Calu3 (cell line): ENCODE results near the gene FAM177A1. TPM values are rescaled to one million over a fixed set of nuclear protein-coding genes. Genes with fewer than 3 reads are reported as not detected.
"Not testable (repeated sequence)": the region's sequence is repeated elsewhere in the genome, so short reads cannot be mapped to it uniquely, and the experiment has no call there.

Experiments
- BruUV-seq: library from RNA; stranded (reverse); fragments of 400-500 nt; replicated peaks from 2 replicates; lab custom pipeline; 2021; lab: Mats Ljungman, UMichigan
- CTCF ChIA-PET: fragments of 300-600 bp; sonication (Branson Sonifier 250); formaldehyde crosslinking; loops from one replicate; lab custom pipeline; 2022; ENCODE audit warnings: antibody characterized with exemption; lab: Charles Lee
- DNase-seq: peaks from one replicate; pipeline ENCODE4 v3.0.0; 2022
- H3K27ac Mint-ChIP-seq: one replicate; pipeline ENCODE4 v1.8.0; 2022; ENCODE audit warnings: mixed read lengths; ENCODE audit not compliant: unreplicated experiment
- H3K27me3 Mint-ChIP-seq: one replicate; pipeline ENCODE4 v1.8.0; 2022; ENCODE audit warnings: mixed read lengths; ENCODE audit not compliant: unreplicated experiment
- H3K36me3 Mint-ChIP-seq: one replicate; pipeline ENCODE4 v1.8.0; 2022; ENCODE audit warnings: mild to moderate bottlenecking, moderate library complexity, mixed read lengths; ENCODE audit not compliant: insufficient read depth, unreplicated experiment
- H3K4me1 Mint-ChIP-seq: one replicate; pipeline ENCODE4 v1.8.0; 2022; ENCODE audit warnings: mild to moderate bottlenecking, low read depth, mixed read lengths; ENCODE audit not compliant: unreplicated experiment
- H3K4me3 Mint-ChIP-seq: one replicate; pipeline ENCODE4 v1.8.0; 2022; ENCODE audit warnings: mild to moderate bottlenecking, low read depth, moderate library complexity, mixed read lengths; ENCODE audit not compliant: unreplicated experiment
- H3K9me3 Mint-ChIP-seq: one replicate; pipeline ENCODE4 v1.8.0; 2022; ENCODE audit warnings: low read depth, mixed read lengths; ENCODE audit not compliant: unreplicated experiment
- intact Hi-C: fragments of 100-400 bp; cut with micrococcal nuclease; formaldehyde crosslinking; loops from one replicate; pipeline ENCODE4 v1.10.0; 2022; ENCODE audit not compliant: unreplicated experiment
- total RNA-seq: library from RNA; stranded (reverse); gene quantifications from 2 replicates; pipeline ENCODE4 v1.2.3, GENCODE V29; 2022
- TF ChIP-seq, protein P1 (sequence below): fragments of 200-600 bp; IDR thresholded peaks from one replicate; pipeline ENCODE4 v1.8.0; 2022; ENCODE audit warnings: antibody characterized with exemption; ENCODE audit not compliant: unreplicated experiment

FAM177A1 gene
- total RNA-seq, 1 experiment from 2014 or later = 48.4 TPM

DNA sequence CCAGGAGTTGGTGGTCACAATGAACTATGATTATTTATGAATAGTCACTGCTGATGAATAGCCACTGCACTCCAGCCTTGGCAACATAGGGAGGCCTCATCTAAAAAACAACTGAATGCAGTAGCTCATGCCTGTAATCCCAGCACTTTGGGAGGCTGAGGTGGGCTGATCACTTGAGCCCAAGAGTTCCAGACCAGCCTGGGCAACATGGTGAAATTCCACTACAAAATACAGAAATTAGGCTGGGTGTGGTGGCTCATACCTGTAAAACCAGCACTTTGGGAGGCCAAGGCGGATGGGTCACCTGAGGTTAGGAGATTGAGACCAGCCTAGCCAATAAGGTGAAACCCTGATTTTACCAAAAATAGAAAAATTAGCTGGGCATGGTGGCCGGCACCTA is 13.5 kb upstream of the FAM177A1 start:
- CTCF ChIA-PET = no interaction called here
- BruUV-seq = no TSS peak
- no peaks in the 10 kb centered on the region for H3K4me1 Mint-ChIP-seq
- intact Hi-C loops = no loop called here
- H3K9me3 Mint-ChIP-seq = peaks cover 3% of the 10 kb centered on the region
- DNase-seq = no peak
- peaks cover 9% of the 10 kb centered on the region for H3K36me3 Mint-ChIP-seq
- no peak overlapping the region for H3K4me3 Mint-ChIP-seq
- TF ChIP-seq, protein P1, sequence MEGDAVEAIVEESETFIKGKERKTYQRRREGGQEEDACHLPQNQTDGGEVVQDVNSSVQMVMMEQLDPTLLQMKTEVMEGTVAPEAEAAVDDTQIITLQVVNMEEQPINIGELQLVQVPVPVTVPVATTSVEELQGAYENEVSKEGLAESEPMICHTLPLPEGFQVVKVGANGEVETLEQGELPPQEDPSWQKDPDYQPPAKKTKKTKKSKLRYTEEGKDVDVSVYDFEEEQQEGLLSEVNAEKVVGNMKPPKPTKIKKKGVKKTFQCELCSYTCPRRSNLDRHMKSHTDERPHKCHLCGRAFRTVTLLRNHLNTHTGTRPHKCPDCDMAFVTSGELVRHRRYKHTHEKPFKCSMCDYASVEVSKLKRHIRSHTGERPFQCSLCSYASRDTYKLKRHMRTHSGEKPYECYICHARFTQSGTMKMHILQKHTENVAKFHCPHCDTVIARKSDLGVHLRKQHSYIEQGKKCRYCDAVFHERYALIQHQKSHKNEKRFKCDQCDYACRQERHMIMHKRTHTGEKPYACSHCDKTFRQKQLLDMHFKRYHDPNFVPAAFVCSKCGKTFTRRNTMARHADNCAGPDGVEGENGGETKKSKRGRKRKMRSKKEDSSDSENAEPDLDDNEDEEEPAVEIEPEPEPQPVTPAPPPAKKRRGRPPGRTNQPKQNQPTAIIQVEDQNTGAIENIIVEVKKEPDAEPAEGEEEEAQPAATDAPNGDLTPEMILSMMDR = no peak
- no peak overlapping the region for H3K27ac Mint-ChIP-seq
- no peaks in the 10 kb centered on the region for H3K27me3 Mint-ChIP-seq

DNA sequence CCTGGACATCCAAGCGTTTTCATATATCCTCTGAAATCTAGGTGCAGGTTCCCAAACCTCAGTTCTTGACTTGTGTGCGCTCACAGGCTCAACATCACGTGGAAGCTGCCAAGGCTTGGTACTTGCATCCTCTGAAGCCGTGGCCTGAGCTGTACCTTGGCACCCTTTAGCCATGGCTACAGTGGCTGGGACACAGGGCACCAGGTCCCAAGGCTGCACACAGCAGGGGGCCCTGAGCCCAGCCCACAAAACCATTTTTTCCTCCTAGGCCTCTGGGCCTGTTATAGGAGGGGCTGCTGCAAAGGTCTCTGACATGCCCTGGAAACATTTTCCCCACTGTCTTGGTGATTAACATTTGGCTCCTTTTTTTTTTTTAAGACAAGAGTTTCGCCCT is 11.6 kb upstream of the FAM177A1 start:
- no peak overlapping the region for H3K4me3 Mint-ChIP-seq
- no peaks in the 10 kb centered on the region for H3K36me3 Mint-ChIP-seq
- peaks cover 3% of the 10 kb centered on the region for H3K9me3 Mint-ChIP-seq
- no TSS peak for BruUV-seq
- H3K4me1 Mint-ChIP-seq = no peaks in the 10 kb centered on the region
- TF ChIP-seq, protein P1 = no peak
- no peak for DNase-seq
- no peak overlapping the region for H3K27ac Mint-ChIP-seq
- intact Hi-C loops = no loop called here
- CTCF ChIA-PET = no interaction called here
- H3K27me3 Mint-ChIP-seq = no peaks in the 10 kb centered on the region

DNA sequence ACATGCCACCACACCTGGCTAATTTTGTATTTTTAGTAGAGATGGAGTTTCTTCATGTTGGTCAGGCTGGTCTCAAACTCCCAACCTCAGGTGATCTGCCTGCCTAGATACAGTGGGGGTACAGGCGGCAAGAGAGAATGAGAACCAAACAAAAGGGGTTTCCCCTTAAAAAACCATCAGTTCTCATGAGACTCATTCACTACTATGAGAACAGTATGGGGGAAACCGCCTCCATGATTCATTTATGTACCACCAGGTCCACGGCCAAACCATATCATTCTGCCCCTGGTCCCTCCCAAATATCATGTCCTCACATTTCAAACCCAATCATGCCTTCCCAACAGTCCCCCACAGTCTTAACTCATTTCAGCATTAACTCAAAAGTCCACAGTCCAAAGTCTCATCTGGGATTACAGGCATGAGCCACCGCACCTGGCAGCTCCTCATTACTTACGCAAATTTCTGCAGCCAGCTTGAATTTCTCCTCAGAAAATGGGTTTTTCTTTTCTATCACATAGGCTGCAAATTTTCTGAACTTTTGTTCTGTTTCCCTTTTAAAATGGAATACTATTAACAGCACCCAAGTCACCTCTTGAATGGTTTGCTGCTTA is 11.0 kb upstream of the FAM177A1 start:
- H3K27me3 Mint-ChIP-seq, intact Hi-C loops, H3K36me3 Mint-ChIP-seq, BruUV-seq, DNase-seq, H3K4me1 Mint-ChIP-seq, CTCF ChIA-PET, H3K27ac Mint-ChIP-seq, H3K9me3 Mint-ChIP-seq, H3K4me3 Mint-ChIP-seq: not testable (repeated sequence)

DNA sequence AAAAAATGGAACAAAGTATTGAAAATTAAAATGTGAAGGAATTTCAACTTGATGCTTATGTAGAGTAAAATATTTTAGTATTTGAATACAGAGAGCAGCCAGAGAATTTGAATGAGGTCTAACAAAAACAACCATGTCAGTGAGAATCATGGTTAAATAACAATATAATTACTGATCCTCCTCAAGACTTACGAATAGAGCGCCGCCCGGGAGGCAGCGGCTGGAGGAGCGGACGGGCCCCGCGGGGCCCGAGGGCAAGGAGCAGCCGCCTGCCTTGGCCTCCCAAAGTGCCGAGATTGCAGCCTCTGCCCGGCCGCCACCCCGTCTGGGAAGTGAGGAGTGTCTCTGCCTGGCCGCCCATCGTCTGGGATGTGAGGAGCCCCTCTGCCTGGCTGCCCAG is 7.8 kb upstream of the FAM177A1 start:
- H3K4me3 Mint-ChIP-seq, H3K9me3 Mint-ChIP-seq, DNase-seq, H3K4me1 Mint-ChIP-seq, CTCF ChIA-PET, H3K27ac Mint-ChIP-seq, intact Hi-C loops, BruUV-seq, H3K27me3 Mint-ChIP-seq, H3K36me3 Mint-ChIP-seq: not testable (repeated sequence)

DNA sequence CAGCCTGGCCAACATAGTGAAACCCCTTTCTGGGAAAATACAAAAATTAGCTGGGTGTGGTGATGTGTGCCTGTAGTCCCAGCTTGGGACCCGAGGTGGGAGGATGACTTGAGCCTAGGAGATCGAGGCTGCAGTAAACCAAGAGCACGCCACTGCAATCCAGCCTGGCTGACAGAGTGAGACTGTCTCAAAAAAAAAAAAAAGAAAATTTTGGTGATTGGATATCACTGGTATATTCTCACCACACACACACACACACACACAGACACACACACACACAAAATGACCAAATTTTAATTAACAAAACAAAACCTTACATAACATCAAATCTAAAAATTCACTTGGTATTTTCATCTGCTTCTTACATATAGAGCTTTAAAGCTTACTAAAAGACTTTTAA is 3.4 kb upstream of the FAM177A1 start:
- no peak overlapping the region for H3K4me3 Mint-ChIP-seq
- no peaks in the 10 kb centered on the region for H3K9me3 Mint-ChIP-seq
- no peak overlapping the region for H3K27ac Mint-ChIP-seq
- no peaks in the 10 kb centered on the region for H3K27me3 Mint-ChIP-seq
- peaks cover 22% of the 10 kb centered on the region for H3K36me3 Mint-ChIP-seq
- intact Hi-C loops = no loop called here
- no peak for DNase-seq
- CTCF ChIA-PET = interaction anchor here (0.6 kb wide), 2 partner anchors 374 to 398 kb away, joined by 4 read pairs; no protein-coding TSS in a partner anchor
- TF ChIP-seq, protein P1 = no peak
- peaks cover 12% of the 10 kb centered on the region for H3K4me1 Mint-ChIP-seq
- no TSS peak for BruUV-seq
